HG03280 (cell line): ENCODE results near the gene DSC1.

Source experiments
- ATAC-seq: cut with Tn5 transposase; IDR thresholded peaks from one replicate; pipeline ENCODE4 v1.9.1; 2021; ENCODE audit warnings: mild to moderate bottlenecking, moderate library complexity; ENCODE audit not compliant: unreplicated experiment

DSC1 gene

DNA sequence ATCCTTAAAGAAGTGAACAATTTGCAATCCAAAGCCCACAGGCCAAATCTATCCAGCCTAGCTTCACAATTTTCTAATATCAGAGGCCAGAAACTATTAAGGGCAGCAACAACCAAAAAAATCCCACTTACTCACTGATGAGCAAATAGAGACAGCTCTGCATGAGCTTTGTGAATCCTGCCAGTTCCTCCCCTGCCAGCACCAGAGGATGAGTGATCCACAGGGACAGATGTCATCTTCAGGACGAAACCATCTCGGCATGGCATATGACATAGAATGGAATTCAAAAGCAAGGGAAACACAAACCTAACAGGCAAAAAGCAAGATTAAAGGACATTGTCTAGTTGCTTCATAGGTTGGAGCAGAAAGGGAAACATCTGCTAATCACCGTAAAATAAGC, 58.2 kb downstream of the DSC1 start:
- ATAC-seq: no peak

DNA sequence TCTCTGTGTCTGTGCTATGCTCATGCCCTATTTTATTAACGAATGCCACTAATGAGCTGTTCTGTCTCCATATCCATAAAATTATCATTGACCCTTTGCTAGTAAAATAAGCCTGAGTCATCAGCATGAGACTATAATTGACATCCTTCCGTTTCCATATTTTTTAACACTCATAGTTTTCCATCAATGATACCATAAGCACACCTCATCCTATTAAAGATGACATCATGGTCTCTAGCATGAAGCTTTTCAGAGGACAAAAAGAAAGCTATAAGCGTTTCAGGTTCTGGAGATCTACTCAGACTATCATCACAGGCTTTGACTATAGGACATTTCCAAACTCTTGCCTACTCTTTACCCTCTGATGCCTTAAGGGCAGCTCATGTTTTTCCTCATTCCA, 59.2 kb downstream of the DSC1 start:
- no peak for ATAC-seq

DNA sequence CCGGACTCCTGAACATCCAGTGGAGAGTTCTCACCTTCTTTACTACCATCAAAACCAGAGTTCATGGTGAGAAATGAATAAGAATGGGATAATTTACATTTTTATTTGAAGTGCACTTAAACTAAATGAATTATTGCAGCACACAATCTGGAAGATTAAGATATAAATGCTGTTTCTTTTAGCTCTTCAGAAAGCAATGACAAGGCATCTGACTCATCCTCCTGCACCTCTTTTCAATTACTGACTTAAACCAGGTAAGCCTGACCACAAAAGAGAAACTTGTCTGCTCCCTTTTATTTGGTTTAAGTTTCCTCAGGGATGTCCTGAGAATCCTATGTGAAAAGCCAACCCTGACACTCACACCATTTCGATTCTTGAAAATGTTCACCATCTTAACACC, 59.7 kb downstream of the DSC1 start:
- no peak for ATAC-seq

DNA sequence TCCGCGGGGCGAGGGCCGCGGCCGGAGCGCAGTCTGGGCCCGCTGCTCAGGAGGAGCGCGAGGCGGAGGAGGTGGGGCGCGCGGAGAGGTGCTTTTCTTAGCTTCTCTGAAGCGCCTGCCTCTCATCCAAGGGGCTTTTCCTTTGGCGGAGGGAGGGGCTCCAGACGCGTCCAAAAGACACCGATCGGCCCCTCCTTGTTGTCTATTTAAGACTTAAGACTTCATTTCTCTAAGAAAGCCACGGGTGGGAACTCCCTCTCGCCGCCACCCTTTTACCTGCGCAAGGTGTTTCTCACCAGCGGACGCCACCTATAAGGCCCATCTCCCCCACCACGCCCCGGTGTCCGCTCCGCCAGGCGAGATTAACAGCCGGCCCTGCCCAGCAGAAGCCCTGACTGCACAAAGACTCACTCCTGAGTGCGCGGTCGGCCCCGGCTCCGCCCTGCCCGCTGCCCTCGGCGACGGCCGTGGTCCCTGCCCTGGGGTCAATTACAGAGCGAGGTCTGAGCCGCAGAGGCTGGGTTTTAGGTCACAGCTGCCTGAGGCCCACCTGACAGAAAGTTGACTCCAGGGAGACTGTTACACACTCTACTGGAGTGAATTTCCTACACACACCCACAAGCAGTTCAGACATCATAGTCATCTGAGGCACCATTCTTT, 60.5 kb downstream of the DSC1 start, which contains the start of gene DSC2:
DSC2 (minus strand) TSS at position 397 of the 660 bp plus-strand sequence. CDS start 450 bp downstream, outside the sequence.
- no peak for ATAC-seq

DNA sequence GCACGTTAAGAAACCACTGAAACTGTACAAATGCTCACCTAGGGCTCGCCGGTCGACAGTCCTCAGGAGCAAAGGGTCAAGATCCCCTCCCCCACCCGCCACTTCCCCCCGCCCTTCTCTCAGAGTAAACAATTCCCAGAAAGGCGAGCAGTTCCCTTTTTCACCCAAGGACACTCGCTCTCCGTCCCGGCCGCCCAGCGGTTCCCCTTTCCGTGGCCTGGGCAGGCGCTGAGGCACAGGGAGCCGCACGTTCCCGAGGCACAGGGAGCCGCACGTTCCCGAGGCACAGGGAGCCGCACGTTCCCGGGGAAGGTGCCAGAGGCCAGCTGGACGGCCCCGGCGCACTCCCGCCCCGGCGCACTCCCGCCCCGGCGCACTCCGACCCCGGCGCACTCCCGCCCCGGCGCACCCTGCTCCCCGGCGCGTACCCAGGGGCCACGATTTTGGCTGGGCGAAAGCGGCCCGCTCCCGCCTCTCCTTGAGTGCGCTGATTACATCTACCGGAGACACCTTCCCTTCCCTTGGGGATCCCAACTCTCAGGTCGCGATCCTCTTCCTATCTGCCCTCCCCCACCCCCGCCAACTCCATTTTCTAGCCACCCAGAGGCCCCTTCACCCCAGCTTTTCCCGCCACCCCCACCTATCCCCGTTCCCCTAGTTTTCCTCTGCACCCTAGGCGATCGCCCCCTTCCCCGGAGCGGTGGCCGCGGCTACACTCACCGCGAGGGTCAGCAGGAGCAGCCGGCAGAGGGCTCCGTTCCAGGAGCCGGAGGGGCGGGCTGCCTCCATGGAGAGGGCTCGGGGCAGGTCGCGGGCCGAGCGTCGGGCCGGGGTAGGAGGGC, 61.3 kb downstream of the DSC1 start:
- ATAC-seq: no peak

DNA sequence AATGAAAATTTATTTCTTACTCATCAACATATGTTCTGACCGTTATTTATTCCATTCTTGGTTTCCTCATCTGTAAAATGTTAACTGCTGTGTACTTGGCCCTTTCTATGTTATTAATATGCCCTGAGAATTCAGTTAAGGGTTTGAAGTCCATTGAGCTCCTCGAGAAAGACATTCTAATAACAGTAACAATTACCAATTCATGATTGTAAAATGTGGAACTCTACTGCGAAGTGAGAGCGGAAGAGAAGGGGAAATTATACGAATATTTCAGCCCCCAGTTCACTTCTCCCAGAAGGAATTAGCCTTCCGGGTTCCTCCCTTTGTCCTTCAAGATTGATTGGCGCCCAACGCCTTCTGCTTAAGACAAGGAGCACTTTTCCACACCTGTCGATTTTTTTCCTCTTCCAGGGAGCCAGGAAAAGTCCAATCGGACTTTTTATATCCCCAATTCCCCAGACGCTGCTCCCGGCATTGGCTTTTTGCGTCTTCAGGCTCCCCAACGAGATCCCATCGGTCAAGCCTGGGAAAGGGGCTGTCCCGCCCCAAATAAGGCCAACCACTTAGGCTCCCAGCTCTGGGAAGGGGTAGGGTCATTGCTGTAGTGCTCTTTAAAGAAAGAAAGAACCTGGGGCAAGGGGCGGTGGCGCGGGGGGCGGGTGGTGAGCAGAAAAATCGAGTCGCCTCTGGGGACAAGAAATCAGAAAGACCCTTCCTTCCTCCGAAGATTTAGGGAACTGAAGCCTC, 62.0 kb downstream of the DSC1 start:
- no peak for ATAC-seq

DNA sequence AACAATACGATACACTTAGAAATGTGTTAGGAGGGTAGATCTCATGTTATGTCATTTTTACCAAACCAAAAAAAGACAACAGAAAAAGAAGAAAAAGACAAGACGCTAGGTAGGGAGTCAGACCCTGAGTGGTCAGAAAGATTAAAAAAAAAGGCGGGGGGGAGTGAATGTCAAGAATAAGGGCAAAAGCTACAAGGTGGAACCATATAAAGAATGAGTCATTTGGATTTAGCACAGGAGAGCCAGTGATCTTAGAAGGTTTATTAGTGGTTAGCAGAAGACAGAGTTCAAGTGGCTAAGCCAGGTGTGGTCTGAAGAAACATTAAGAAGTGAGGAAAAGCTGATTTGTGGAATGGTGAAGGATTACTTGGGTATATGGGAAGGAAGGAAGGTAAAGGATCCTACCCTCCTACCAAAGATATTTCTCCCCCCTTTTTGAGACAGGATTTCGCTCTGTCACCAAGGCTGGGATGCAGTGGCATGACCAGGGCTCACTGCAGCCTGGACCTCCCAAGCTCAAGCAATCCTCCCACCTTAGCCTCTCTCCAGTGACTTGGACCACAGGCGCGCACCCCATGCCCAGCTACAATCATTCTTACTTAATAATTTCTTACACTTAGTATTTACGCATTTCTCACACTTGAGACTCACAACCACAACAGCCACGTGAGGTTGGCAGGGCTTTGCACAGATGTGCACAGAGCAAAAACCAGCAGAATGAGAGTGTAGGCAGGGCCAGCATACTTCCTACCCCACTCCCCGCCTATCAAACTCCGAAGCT, 63.0 kb downstream of the DSC1 start:
- no peak for ATAC-seq

DNA sequence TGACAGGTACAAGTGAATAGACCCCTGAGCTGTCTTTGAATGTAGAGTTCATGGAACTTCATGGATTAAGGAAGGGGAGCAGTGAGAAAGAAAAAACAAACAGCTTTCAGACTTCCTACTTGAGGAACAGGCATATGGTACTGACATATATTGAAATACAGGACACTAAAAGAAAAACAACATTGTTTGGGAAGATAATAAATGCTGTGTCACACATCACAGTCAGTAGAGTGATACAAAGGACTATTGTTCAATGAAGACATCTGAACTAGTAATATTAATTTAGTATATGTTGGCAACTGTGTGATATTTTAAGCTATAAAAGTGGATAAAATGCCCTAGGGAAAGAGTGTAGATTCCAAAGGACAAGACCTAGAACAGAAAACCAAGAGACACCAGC, 63.8 kb downstream of the DSC1 start:
- ATAC-seq: no peak

DNA sequence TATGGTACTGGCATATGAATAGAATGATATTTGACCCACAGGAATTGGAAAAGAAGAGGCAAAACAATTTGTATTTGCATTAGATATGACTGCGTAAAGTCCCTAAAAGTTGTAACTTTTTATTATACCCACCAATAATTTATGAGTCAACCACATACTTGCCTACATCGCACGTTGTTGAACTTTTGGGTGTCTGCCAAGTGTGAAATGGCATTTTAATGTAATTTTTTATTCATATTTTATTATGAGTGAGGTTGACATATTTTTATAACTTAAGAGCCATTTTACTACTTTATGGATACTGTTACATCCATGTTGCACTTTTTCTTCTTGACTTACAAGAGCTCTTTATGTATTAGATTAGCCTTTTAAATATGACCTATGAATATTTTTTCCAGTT, 65.0 kb downstream of the DSC1 start:
- no peak for ATAC-seq

DNA sequence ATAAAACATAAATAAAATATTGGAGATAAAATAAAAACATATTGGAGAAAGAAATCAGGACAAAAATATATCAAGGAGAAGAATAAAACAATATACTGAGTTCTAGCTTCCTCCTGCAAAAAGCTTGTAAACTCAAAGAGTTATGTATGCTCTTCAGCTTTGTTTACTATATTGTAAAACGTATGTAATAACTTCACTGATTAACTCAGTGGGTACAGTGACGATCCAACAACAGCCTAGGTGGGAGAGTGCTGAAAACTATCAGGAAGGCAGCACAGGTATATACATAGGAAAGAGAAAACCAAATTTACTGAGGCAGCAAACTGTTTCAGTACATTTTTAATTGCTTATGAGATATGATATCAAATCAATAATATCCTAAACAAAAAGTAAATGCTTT, 68.8 kb downstream of the DSC1 start:
- no peak for ATAC-seq

DNA sequence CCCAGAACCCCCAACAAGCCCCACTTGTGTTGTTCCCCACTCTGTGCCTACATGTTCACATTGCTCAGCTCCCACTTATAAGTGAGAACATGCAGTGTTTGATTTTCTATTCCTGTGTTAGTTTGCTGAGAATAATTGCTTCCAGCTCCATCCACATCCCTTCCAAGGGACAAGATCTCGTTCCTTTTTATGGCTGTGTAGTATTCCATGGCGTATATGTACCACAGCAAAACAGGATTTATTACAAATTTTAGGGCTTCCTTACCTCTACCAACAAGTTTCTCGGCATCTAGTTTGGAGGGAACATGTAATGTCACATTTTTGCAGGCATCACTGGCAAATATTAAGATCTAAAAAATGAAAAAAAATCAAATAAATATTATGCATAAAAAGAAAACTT, 69.4 kb downstream of the DSC1 start:
- ATAC-seq: no peak

DNA sequence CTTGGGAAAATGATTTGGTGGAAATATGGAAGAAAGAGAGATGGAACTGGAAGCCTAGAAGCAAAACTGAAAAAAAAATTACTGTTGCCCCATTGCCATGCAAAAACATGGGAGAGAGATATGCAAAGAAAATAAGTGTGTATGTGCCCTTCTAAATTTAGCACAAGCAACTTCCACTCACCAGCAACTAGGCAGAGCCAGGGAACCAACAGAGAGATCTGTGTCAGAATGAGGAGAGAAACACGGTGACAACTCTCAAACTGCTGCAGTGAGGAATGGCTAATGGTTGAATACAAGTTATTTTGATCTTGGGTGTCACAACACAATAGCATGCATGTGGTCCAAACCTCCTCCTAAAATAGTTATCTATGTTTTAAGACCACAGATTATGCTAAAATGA, 71.3 kb downstream of the DSC1 start:
- ATAC-seq: no peak

DNA sequence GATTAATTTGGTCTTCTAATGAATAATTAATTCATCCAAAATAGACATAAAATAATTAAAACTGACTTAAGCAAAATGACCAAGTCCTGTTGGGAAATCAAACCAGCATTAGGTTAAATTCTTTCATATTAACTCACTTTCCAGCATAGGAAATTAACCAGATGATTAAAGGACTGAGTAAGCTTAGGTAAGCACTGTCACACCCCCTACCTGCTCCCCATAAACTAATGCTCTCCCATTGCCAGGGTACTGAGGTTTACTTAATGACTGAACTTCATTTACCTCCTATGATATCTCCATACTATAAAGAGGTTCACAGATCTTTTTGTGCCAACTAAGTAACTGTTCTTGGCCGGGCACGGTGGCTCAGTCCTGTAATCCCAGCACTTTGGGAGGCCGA, 74.1 kb downstream of the DSC1 start:
- no peak for ATAC-seq

DNA sequence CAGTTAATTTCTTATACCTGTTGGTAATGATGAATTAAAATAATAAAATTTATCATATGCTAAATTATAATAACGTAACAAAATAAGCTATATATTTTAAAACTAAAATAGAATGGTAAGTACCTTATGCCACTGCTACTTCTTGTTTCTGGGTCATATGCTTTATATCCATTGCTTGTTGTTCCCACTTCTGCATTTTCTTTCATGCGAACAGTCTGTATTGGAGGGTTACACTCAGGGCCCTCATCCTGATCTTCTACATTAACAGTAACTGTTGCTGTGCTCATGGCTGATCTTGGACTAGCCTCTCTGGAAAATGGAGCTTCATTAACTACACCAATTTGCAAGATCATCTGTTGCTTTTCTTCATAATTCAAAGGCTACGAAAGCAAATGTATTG, 82.7 kb downstream of the DSC1 start:
- ATAC-seq: no peak
